ENCODE data around the gene ULK4.

The ULK4 gene

DNA sequence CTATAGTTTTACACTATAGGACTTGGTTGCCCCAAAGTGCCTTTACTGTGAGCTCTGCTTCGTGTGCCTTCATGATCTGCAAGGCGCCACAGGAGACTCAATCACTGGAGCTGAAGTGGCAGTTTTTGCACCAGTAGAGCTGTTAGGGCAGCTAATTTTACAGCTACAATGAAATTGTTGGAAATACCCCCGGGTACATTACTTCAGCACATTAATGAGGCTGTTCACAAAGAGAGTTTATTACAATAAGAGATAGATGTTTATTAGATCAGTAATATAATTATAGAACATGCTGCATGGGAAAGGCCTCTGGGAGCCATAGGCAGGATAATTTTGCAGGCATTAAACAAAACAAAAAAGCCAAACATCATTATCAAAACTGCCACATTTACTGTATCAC lies 531.5 kb downstream of the ULK4 start:
- Histone ChIP-seq H2BK5ac (ENCODE audit: low read length) (no peak overlapping the region), H3K27ac (ENCODE audit: low read depth, low read length) (no peak overlapping the region), H3K4me1 (ENCODE audit: control insufficient read depth, low read depth, low read length) (no peaks in the 10 kb centered on the region), H3K36me3 (ENCODE audit: control insufficient read depth, insufficient read depth, low read length) (no peaks in the 10 kb centered on the region), H4K5ac (ENCODE audit: low read length) (no peak overlapping the region), H3K79me2 (ENCODE audit: control insufficient read depth, insufficient read depth, low read length) (no peaks in the 10 kb centered on the region), H2AK5ac (ENCODE audit: low read length) (no peak overlapping the region), H3K27me3 (ENCODE audit: insufficient read depth, low read length, poor library complexity) (no peaks in the 10 kb centered on the region), H3K4me2 (ENCODE audit: low read length) (no peak overlapping the region), H4K8ac (ENCODE audit: low read depth, low read length) (no peak overlapping the region), H2BK120ac (ENCODE audit: low read depth, low read length) (no peak overlapping the region), H2BK15ac (replicated peaks; ENCODE audit: low read depth) (peak overlapping the region; percentile 59), H3K9ac (ENCODE audit: low read length) (no peak overlapping the region), H3K23ac (ENCODE audit: low read length) (no peak overlapping the region), H3K18ac (ENCODE audit: low read length) (no peak overlapping the region), H3K79me1 (ENCODE audit: low read length) (no peaks in the 10 kb centered on the region), H3K56ac (ENCODE audit: low read length) (no peak overlapping the region), H3K4me3 (ENCODE audit: low read length) (no peak overlapping the region), H3K4ac (ENCODE audit: low read depth, low read length) (no peak overlapping the region)
- no peak for DNase-seq
- no CpG with 5 or more reads among the region's 3 CpGs for WGBS (ENCODE audit: extremely low coverage, insufficient coverage, low lambda C conversion rate)

DNA sequence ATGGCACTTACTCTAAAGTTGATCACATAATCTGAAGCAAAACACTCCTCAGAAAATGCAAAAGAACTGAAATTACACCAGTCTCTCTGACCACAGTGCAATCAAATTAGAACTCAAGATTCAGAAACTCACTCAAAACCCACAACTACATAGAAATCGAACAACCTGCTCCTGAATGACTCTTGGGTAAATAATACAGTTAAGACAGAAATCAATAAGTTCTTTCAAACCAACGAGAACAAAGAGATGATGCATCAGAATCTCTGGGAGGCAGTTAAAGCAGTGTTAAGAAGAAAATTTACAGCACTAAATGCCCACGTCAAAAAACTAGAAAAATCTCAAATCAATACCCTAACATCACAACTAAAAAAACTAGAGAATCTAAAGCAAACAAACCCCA lies 535.4 kb downstream of the ULK4 start:
- Histone ChIP-seq H3K4me3 (ENCODE audit: low read length) (no peak overlapping the region), H2BK120ac (ENCODE audit: low read depth, low read length) (no peak overlapping the region), H3K56ac (ENCODE audit: low read length) (no peak overlapping the region), H3K4me2 (ENCODE audit: low read length) (no peak overlapping the region), H3K27me3 (ENCODE audit: insufficient read depth, low read length, poor library complexity) (no peaks in the 10 kb centered on the region), H3K36me3 (ENCODE audit: control insufficient read depth, insufficient read depth, low read length) (no peaks in the 10 kb centered on the region), H3K4me1 (ENCODE audit: control insufficient read depth, low read depth, low read length) (no peaks in the 10 kb centered on the region), H2AK5ac (ENCODE audit: low read length) (no peak overlapping the region), H3K79me1 (ENCODE audit: low read length) (no peaks in the 10 kb centered on the region), H3K18ac (ENCODE audit: low read length) (no peak overlapping the region), H3K27ac (ENCODE audit: low read depth, low read length) (no peak overlapping the region), H3K79me2 (ENCODE audit: control insufficient read depth, insufficient read depth, low read length) (no peaks in the 10 kb centered on the region), H2BK15ac (replicated peaks; ENCODE audit: low read depth) (no peak overlapping the region), H3K9ac (ENCODE audit: low read length) (no peak overlapping the region), H3K23ac (ENCODE audit: low read length) (no peak overlapping the region), H3K4ac (ENCODE audit: low read depth, low read length) (no peak overlapping the region), H4K8ac (ENCODE audit: low read depth, low read length) (no peak overlapping the region), H2BK5ac (ENCODE audit: low read length) (no peak overlapping the region), H4K5ac (ENCODE audit: low read length) (no peak overlapping the region)
- no peak for DNase-seq
- WGBS (ENCODE audit: extremely low coverage, insufficient coverage, low lambda C conversion rate), result no CpG with 5 or more reads among the region's 3 CpGs

DNA sequence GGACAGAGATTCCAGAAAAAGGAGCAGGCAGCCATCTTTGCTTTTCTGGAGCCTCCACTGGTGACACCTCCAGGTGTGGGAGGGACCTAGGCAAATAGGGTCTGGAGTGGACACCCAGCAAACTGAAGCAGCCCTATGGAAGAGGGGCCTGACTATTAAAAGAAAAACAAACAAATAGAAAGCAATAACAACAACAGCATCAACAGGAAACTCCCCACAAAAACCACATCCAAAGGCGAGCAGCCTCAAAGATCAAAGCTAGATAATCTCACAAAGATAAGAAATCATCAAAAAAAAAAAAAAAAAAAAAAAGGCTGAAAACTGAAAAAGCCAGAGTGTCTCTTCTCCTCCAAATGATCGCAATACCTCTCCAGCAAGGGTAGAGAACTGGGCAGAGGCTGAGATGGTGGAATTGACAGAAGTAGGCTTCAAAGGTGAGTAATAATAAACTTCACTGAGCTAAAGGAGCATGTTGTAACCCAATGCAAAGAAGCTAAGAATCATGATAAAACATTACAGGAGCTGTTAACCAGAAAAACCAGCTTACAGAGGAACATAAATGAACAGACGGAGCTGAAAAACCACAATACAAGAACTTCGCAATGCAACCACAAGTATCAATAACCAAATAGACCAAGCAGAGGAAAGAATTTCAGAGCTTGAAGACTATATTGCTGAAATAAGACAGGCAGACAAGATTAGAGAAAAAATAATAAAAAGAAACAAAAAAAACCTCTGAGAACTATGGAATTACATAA lies 537.2 kb downstream of the ULK4 start:
- Histone ChIP-seq H2AK5ac (ENCODE audit: low read length) (no peak overlapping the region), H3K4me3 (ENCODE audit: low read length) (no peak overlapping the region), H3K27ac (ENCODE audit: low read depth, low read length) (no peak overlapping the region), H3K9ac (ENCODE audit: low read length) (no peak overlapping the region), H3K23ac (ENCODE audit: low read length) (no peak overlapping the region), H3K18ac (ENCODE audit: low read length) (no peak overlapping the region), H4K5ac (ENCODE audit: low read length) (no peak overlapping the region), H2BK120ac (ENCODE audit: low read depth, low read length) (no peak overlapping the region), H3K79me2 (ENCODE audit: control insufficient read depth, insufficient read depth, low read length) (no peaks in the 10 kb centered on the region), H3K4ac (ENCODE audit: low read depth, low read length) (no peak overlapping the region), H3K4me2 (ENCODE audit: low read length) (no peak overlapping the region), H3K4me1 (ENCODE audit: control insufficient read depth, low read depth, low read length) (no peaks in the 10 kb centered on the region), H3K79me1 (ENCODE audit: low read length) (no peaks in the 10 kb centered on the region), H3K56ac (ENCODE audit: low read length) (no peak overlapping the region), H3K36me3 (ENCODE audit: control insufficient read depth, insufficient read depth, low read length) (no peaks in the 10 kb centered on the region), H3K27me3 (ENCODE audit: insufficient read depth, low read length, poor library complexity) (no peaks in the 10 kb centered on the region), H2BK15ac (replicated peaks; ENCODE audit: low read depth) (no peak overlapping the region), H4K8ac (ENCODE audit: low read depth, low read length) (no peak overlapping the region), H2BK5ac (ENCODE audit: low read length) (no peak overlapping the region)
- no CpG with 5 or more reads among the region's 4 CpGs for WGBS (ENCODE audit: extremely low coverage, insufficient coverage, low lambda C conversion rate)
- DNase-seq, result no peak

DNA sequence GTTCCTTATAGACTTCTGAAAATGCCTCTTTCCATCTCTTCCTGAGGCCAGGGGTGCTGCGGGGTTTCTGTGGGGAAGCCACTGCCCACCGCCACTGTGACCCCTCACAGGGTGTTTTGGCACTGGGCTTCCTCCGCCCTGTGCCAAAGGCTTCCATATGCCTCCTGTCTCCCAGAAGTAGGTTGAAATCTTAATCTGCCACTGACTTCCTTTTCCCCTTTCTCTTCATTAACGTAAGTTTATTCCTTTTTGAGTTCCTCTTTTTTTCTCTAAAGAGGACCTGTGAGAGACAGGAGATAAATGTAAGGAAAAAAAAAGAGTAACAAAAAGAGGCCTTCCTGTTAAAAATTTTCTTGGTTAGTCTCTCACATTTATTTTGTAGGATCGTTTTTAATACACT lies 542.1 kb downstream of the ULK4 start:
- DNase-seq, result no peak
- Histone ChIP-seq H3K23ac (ENCODE audit: low read length) (no peak overlapping the region), H2BK15ac (replicated peaks; ENCODE audit: low read depth) (no peak overlapping the region), H3K56ac (ENCODE audit: low read length) (no peak overlapping the region), H3K79me2 (ENCODE audit: control insufficient read depth, insufficient read depth, low read length) (no peaks in the 10 kb centered on the region), H2BK120ac (ENCODE audit: low read depth, low read length) (no peak overlapping the region), H3K18ac (ENCODE audit: low read length) (no peak overlapping the region), H3K9ac (ENCODE audit: low read length) (no peak overlapping the region), H3K4ac (ENCODE audit: low read depth, low read length) (no peak overlapping the region), H4K5ac (ENCODE audit: low read length) (no peak overlapping the region), H3K4me3 (ENCODE audit: low read length) (no peak overlapping the region), H3K4me2 (ENCODE audit: low read length) (no peak overlapping the region), H2BK5ac (ENCODE audit: low read length) (no peak overlapping the region), H4K8ac (ENCODE audit: low read depth, low read length) (no peak overlapping the region), H3K36me3 (ENCODE audit: control insufficient read depth, insufficient read depth, low read length) (no peaks in the 10 kb centered on the region), H3K79me1 (ENCODE audit: low read length) (no peaks in the 10 kb centered on the region), H3K27me3 (ENCODE audit: insufficient read depth, low read length, poor library complexity) (no peaks in the 10 kb centered on the region), H3K4me1 (ENCODE audit: control insufficient read depth, low read depth, low read length) (no peaks in the 10 kb centered on the region), H2AK5ac (ENCODE audit: low read length) (no peak overlapping the region), H3K27ac (ENCODE audit: low read depth, low read length) (no peak overlapping the region)
- no CpG with 5 or more reads among the region's 5 CpGs for WGBS (ENCODE audit: extremely low coverage, insufficient coverage, low lambda C conversion rate)

DNA sequence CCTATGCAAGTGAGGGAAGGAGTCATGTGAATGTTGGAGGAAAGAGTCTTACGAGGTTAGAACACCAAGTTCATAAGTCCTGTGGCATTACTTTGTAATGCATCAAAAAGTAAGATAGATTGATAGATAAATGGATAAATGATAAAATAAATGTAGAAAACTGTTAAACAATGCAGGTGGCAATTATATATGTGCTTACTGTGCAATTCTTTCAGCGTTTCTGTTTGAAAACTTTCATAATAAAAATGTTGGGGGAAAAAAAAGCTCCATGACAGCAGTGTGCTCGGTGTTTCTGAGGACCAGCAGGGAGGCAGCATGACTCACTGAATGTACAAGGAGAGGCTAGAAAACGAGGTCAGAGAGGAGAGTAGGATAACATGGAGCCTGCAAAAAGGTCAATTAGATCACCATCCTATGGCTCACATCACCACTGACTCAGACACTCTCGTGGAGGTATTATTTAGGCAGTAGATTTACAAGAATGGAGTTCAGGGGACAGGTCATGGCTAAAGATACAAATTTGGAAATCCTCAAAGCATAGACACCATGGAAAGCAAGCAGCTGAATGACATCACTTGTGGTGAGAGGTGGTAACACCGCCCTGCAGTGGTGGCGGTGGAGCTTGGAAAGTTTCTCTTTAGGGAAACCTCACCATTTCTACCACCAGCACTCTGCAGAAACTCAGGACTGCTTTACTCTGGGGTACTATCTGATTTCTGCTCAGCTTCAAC lies 542.8 kb downstream of the ULK4 start:
- Histone ChIP-seq H3K79me2 (ENCODE audit: control insufficient read depth, insufficient read depth, low read length) (no peaks in the 10 kb centered on the region), H4K8ac (ENCODE audit: low read depth, low read length) (no peak overlapping the region), H3K27me3 (ENCODE audit: insufficient read depth, low read length, poor library complexity) (no peaks in the 10 kb centered on the region), H4K5ac (ENCODE audit: low read length) (no peak overlapping the region), H3K18ac (ENCODE audit: low read length) (no peak overlapping the region), H3K36me3 (ENCODE audit: control insufficient read depth, insufficient read depth, low read length) (no peaks in the 10 kb centered on the region), H3K4me3 (ENCODE audit: low read length) (no peak overlapping the region), H3K56ac (ENCODE audit: low read length) (peak overlapping the region; percentile 45), H2BK15ac (replicated peaks; ENCODE audit: low read depth) (no peak overlapping the region), H2BK120ac (ENCODE audit: low read depth, low read length) (no peak overlapping the region), H3K23ac (ENCODE audit: low read length) (no peak overlapping the region), H3K4me2 (ENCODE audit: low read length) (no peak overlapping the region), H3K9ac (ENCODE audit: low read length) (no peak overlapping the region), H2AK5ac (ENCODE audit: low read length) (no peak overlapping the region), H3K27ac (ENCODE audit: low read depth, low read length) (no peak overlapping the region), H3K4ac (ENCODE audit: low read depth, low read length) (no peak overlapping the region), H3K4me1 (ENCODE audit: control insufficient read depth, low read depth, low read length) (no peaks in the 10 kb centered on the region), H3K79me1 (ENCODE audit: low read length) (no peaks in the 10 kb centered on the region), H2BK5ac (ENCODE audit: low read length) (no peak overlapping the region)
- no CpG with 5 or more reads among the region's 7 CpGs for WGBS (ENCODE audit: extremely low coverage, insufficient coverage, low lambda C conversion rate)
- peak; percentile 65 for DNase-seq

Data from mesendoderm (in vitro differentiated cells).